SK-N-SH (cell line): Measurements from ENCODE around the gene KLHL2. TPM values are rescaled to one million over a fixed set of nuclear protein-coding genes. Genes with fewer than 3 reads are reported as not detected.

Experiments used
- CTCF ChIA-PET: fragments of 300-600, 350-600 bp; formaldehyde crosslinking; extraction: SDS; loops from one replicate; lab custom pipeline; 2021; lab: Yijun Ruan, JAX
- POLR2A ChIA-PET: fragments of 350-600 bp; sonication (Branson Sonifier 250); formaldehyde crosslinking; extraction: SDS; loops from one replicate; lab custom pipeline; 2020; ENCODE audit warnings: antibody characterized with exemption, inconsistent platforms; lab: Yijun Ruan, JAX
- DNase-seq: peaks from one replicate; pipeline ENCODE4 v3.0.0; 2012
- H2AFZ ChIP-seq: fragments of 200-600 bp; sonication (generic); 2 replicates; pipeline ENCODE4 v1.8.1; 2016; ENCODE audit warnings: antibody characterized with exemption, mild to moderate bottlenecking, low read depth
- H3F3A ChIP-seq: fragments of 200-600 bp; sonication (generic); replicated peaks from 2 replicates; pipeline ENCODE3; 2016; ENCODE audit warnings: antibody characterized with exemption, mild to moderate bottlenecking; ENCODE audit not compliant: insufficient read depth
- H3K27ac ChIP-seq, 2 experiments: fragments of 200-500 bp in 1 of 2; fragments of 200-600 bp in 1 of 2; sonication (Bioruptor generic) in 1 of 2; sonication (generic), shearing (Covaris generic) in 1 of 2; 2 replicates each; pipeline versions ENCODE4 v1.5.1 to v1.6.1; 2014 to 2016; ENCODE audit warnings: low read depth in 2 of 2, inconsistent platforms in 1 of 2, low read length in 1 of 2, mild to moderate bottlenecking in 1 of 2, mixed read lengths in 1 of 2
- H3K27me3 ChIP-seq: fragments of 200-600 bp; sonication (generic), shearing (Covaris generic); 2 replicates; pipeline ENCODE4 v1.6.1; 2016; ENCODE audit warnings: mixed run types; ENCODE audit not compliant: insufficient read depth
- H3K36me3 ChIP-seq, 2 experiments: fragments of 200-500 bp in 1 of 2; fragments of 200-600 bp in 1 of 2; sonication (Bioruptor generic) in 1 of 2; sonication (generic) in 1 of 2; replicated peaks in 1 of 2; 2 replicates each; pipeline versions ENCODE3 to v1.5.1; 2014 to 2016; ENCODE audit warnings: low read length in 1 of 2, mild to moderate bottlenecking in 1 of 2; ENCODE audit not compliant: insufficient read depth in 2 of 2, control insufficient read depth in 1 of 2
- H3K4me1 ChIP-seq, 2 experiments: fragments of 200-500 bp in 1 of 2; fragments of 200-600 bp in 1 of 2; sonication (Bioruptor generic) in 1 of 2; sonication (generic), shearing (Covaris generic) in 1 of 2; 2 replicates each; pipeline versions ENCODE4 v1.5.1 to v1.6.1; 2014 to 2016; ENCODE audit warnings: low read depth in 1 of 2, low read length in 1 of 2, mixed run types in 1 of 2; ENCODE audit not compliant: insufficient read depth in 2 of 2, control insufficient read depth in 1 of 2
- H3K4me2 ChIP-seq: fragments of 200-600 bp; sonication (generic), shearing (Covaris generic); 2 replicates; pipeline ENCODE4 v1.6.1; 2017; ENCODE audit warnings: mixed run types
- H3K4me3 ChIP-seq, 2 experiments: fragments of 200-500 bp in 1 of 2; fragments of 200-600 bp in 1 of 2; sonication (Bioruptor generic) in 1 of 2; sonication (generic), shearing (Covaris generic) in 1 of 2; 2 replicates each; pipeline versions ENCODE4 v1.5.1 to v1.8.1; 2014 to 2016; ENCODE audit warnings: low read depth in 2 of 2, inconsistent platforms in 1 of 2, low read length in 1 of 2, mild to moderate bottlenecking in 1 of 2, mixed read lengths in 1 of 2, moderate library complexity in 1 of 2
- H3K79me2 ChIP-seq: fragments of 200-600 bp; sonication (generic); 2 replicates; pipeline ENCODE4 v1.8.1; 2017; ENCODE audit warnings: mild to moderate bottlenecking; ENCODE audit not compliant: insufficient read depth
- H3K9ac ChIP-seq: fragments of 200-600 bp; sonication (generic); 2 replicates; pipeline ENCODE4 v1.6.1; 2017; ENCODE audit warnings: mixed run types
- H3K9me2 ChIP-seq: fragments of 200-600 bp; sonication (generic); 2 replicates; pipeline ENCODE4 v1.6.1; 2017; ENCODE audit warnings: mixed run types
- H3K9me3 ChIP-seq: fragments of 200-600 bp; sonication (generic); 2 replicates; pipeline ENCODE4 v1.6.1; 2017; ENCODE audit warnings: mixed run types, mild to moderate bottlenecking, moderate library complexity
- H4K20me1 ChIP-seq: fragments of 200-600 bp; sonication (generic); 2 replicates; pipeline ENCODE4 v1.6.1; 2017; ENCODE audit warnings: mild to moderate bottlenecking, mixed run types; ENCODE audit not compliant: insufficient read depth
- CHD2 ChIP-seq: fragments of 150-350 bp; IDR thresholded peaks from 2 replicates; pipeline ENCODE4 v1.6.1; 2018; ENCODE audit warnings: low read length; ENCODE audit not compliant: partially characterized antibody
- EP300 ChIP-seq, 2 experiments: IDR thresholded peaks; 2 replicates each; pipeline versions ENCODE4 v1.4.0 to v1.6.1; 2012; ENCODE audit warnings: borderline replicate concordance in 1 of 2, low read depth in 1 of 2, low read length in 1 of 2
- EZH2phosphoT487 ChIP-seq: fragments of 200-600 bp; sonication (generic); IDR thresholded peaks from 2 replicates; pipeline ENCODE4 v1.6.1; 2017; ENCODE audit warnings: low read depth, mixed run types, mild to moderate bottlenecking, antibody characterized with exemption, moderate library complexity, borderline replicate concordance
- FOXM1 ChIP-seq: IDR thresholded peaks from 2 replicates; pipeline ENCODE4 v1.4.0; 2012; ENCODE audit warnings: low read depth, mild to moderate bottlenecking
- GATA2 ChIP-seq: sonication (generic); formaldehyde crosslinking; IDR thresholded peaks from 2 replicates; pipeline ENCODE4 v1.5.0; 2020; ENCODE audit warnings: mild to moderate bottlenecking, missing genetic modification reagents
- IRF3 ChIP-seq: fragments of 150-350 bp; IDR thresholded peaks from 2 replicates; pipeline ENCODE4 v1.6.1; 2016; ENCODE audit warnings: mild to moderate bottlenecking, low read depth, low read length
- JUND ChIP-seq: IDR thresholded peaks from 2 replicates; pipeline ENCODE4 v1.4.0; 2012
- MAX ChIP-seq: IDR thresholded peaks from 2 replicates; pipeline ENCODE4 v1.4.0; 2012; ENCODE audit warnings: low read depth
- NFIC ChIP-seq: IDR thresholded peaks from 2 replicates; pipeline ENCODE4 v1.4.0; 2012; ENCODE audit warnings: borderline replicate concordance
- NRF1 ChIP-seq: IDR thresholded peaks from 2 replicates; pipeline ENCODE4 v1.6.1; 2012; ENCODE audit warnings: low read depth, mild to moderate bottlenecking, low read length
- POLR2AphosphoS5 ChIP-seq: IDR thresholded peaks from 2 replicates; pipeline ENCODE4 v1.6.1; 2012; ENCODE audit warnings: low read depth, low read length
- RCOR1 ChIP-seq: fragments of 150-350 bp; IDR thresholded peaks from 2 replicates; pipeline ENCODE4 v1.6.1; 2017; ENCODE audit warnings: antibody characterized with exemption, low read length
- REST ChIP-seq: IDR thresholded peaks from 2 replicates; pipeline ENCODE4 v1.6.1; 2012; ENCODE audit warnings: mild to moderate bottlenecking, low read depth, low read length, moderate library complexity
- RXRA ChIP-seq: IDR thresholded peaks from 2 replicates; pipeline ENCODE4 v1.4.0; 2012; ENCODE audit warnings: low read depth, mild to moderate bottlenecking, borderline replicate concordance
- SMC3 ChIP-seq: IDR thresholded peaks from 2 replicates; pipeline ENCODE4 v1.6.1; 2012; ENCODE audit warnings: low read depth, low read length, improper control_type of control experiment
- TAF1 ChIP-seq: IDR thresholded peaks from 2 replicates; pipeline ENCODE4 v1.6.1; 2012; ENCODE audit warnings: low read depth, mild to moderate bottlenecking, low read length, moderate library complexity, borderline replicate concordance
- TCF12 ChIP-seq: IDR thresholded peaks from 2 replicates; pipeline ENCODE4 v1.4.0; 2012
- USF2 ChIP-seq: fragments of 150-350 bp; IDR thresholded peaks from 2 replicates; pipeline ENCODE4 v1.6.1; 2017; ENCODE audit warnings: antibody characterized with exemption, low read length, low read depth, borderline replicate concordance
- YY1 ChIP-seq: IDR thresholded peaks from 2 replicates; pipeline ENCODE4 v1.4.0; 2012; ENCODE audit warnings: low read depth, mild to moderate bottlenecking
- WGBS: methylation state at CpG from one replicate; pipeline ENCODE4 v1.1.6; 2017; ENCODE audit warnings: low lambda C conversion rate; 5-methylcytosine and 5-hydroxymethylcytosine counted together
- polyA plus RNA-seq, 3 experiments: library from polyadenylated mRNA; depleted of rRNA; stranded (reverse); fragments of >200 nt; gene quantifications; 2 replicates each; pipeline ENCODE4 v1.2.3, GENCODE V29; 2012
- TF ChIP-seq, protein P1 (sequence below): fragments of 200-600 bp; sonication (generic); IDR thresholded peaks from 2 replicates; pipeline ENCODE4 v1.6.1; 2017; ENCODE audit warnings: antibody characterized with exemption, mild to moderate bottlenecking, moderate library complexity
- TF ChIP-seq, protein P2 (sequence below): IDR thresholded peaks from 2 replicates; pipeline ENCODE4 v1.4.0; 2012; ENCODE audit warnings: low read depth, borderline replicate concordance

KLHL2 gene
- polyA plus RNA-seq, 1 of the 3 experiments (the other 2 are of a cell fraction): 25.0 TPM

DNA sequence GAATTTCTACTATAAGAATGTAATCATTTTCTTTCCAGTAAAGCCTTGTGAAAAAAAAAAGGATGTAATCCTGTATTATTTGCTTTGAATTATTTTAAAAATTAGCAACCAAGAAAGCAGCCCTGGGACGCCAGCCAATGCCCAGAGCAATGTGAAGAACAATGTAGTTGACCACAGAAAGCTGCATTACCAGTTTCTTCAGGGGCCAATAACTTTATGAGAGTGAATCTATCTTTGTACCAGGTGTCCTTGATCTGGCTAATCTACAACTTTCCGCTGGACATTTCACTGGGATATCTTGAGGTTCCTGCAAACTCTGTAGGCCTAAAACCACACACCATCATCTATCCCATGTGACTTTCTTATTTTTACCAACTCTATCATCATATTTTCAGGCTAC, 7.6 kb upstream of the KLHL2 start (continued):
- TF ChIP-seq IRF3: no peak
- no peak for TF ChIP-seq USF2
- TF ChIP-seq RCOR1: no peak
- TF ChIP-seq YY1: no peak
- no peak for TF ChIP-seq JUND
- no peak for TF ChIP-seq EZH2phosphoT487
- TF ChIP-seq REST: no peak
- TF ChIP-seq TCF12: no peak; the same call in 1 of the 2 replicates
- no peak for TF ChIP-seq GATA2
- TF ChIP-seq, protein P1, sequence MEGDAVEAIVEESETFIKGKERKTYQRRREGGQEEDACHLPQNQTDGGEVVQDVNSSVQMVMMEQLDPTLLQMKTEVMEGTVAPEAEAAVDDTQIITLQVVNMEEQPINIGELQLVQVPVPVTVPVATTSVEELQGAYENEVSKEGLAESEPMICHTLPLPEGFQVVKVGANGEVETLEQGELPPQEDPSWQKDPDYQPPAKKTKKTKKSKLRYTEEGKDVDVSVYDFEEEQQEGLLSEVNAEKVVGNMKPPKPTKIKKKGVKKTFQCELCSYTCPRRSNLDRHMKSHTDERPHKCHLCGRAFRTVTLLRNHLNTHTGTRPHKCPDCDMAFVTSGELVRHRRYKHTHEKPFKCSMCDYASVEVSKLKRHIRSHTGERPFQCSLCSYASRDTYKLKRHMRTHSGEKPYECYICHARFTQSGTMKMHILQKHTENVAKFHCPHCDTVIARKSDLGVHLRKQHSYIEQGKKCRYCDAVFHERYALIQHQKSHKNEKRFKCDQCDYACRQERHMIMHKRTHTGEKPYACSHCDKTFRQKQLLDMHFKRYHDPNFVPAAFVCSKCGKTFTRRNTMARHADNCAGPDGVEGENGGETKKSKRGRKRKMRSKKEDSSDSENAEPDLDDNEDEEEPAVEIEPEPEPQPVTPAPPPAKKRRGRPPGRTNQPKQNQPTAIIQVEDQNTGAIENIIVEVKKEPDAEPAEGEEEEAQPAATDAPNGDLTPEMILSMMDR: no peak
- TF ChIP-seq SMC3: no peak
- TF ChIP-seq TAF1: no peak
- no peak for TF ChIP-seq CHD2
- 0 out of 2 replicates have a peak, but pooled peaks have one; percentile 39 for TF ChIP-seq FOXM1

GRCh38 chr4:165201806-165202205, 5.6 kb upstream of the KLHL2 start:
- CTCF ChIA-PET: no interaction called here
- TF ChIP-seq MAX (no peak), RXRA (peak; percentile 47; the same call in 1 of the 2 replicates), NRF1 (no peak), POLR2AphosphoS5 (peak; percentile 75; the same call in 1 of the 2 replicates), EZH2phosphoT487 (no peak), RCOR1 (no peak), NFIC (peak; percentile 72; the same call in 1 of the 2 replicates), IRF3 (no peak), EP300 (IDR thresholded peaks at IDR 0.05; ENCODE audit: borderline replicate concordance in 1 of 2, low read depth in 1 of 2, low read length in 1 of 2) (peak; percentile 38 to 70; a peak in 1 of 4 replicates), SMC3 (no peak)
- TF ChIP-seq, protein P2, sequence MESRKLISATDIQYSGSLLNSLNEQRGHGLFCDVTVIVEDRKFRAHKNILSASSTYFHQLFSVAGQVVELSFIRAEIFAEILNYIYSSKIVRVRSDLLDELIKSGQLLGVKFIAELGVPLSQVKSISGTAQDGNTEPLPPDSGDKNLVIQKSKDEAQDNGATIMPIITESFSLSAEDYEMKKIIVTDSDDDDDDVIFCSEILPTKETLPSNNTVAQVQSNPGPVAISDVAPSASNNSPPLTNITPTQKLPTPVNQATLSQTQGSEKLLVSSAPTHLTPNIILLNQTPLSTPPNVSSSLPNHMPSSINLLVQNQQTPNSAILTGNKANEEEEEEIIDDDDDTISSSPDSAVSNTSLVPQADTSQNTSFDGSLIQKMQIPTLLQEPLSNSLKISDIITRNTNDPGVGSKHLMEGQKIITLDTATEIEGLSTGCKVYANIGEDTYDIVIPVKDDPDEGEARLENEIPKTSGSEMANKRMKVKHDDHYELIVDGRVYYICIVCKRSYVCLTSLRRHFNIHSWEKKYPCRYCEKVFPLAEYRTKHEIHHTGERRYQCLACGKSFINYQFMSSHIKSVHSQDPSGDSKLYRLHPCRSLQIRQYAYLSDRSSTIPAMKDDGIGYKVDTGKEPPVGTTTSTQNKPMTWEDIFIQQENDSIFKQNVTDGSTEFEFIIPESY: 0 out of 2 replicates have a peak, but pooled peaks have one; percentile 17

More at GRCh38 chr4:165201806-165202205, 5.6 kb upstream of the KLHL2 start:
- Histone ChIP-seq H3K9ac (no peak overlapping the region), H3K27me3 (no peaks in the 10 kb centered on the region), H3K27ac (peak overlapping the region; percentile 54 to 84; a peak in 3 of 4 replicates), H3K4me1 (peaks cover 8 to 12% of the 10 kb centered on the region in 2 experiments; a peak in 3 of 4 replicates), H3K36me3 (no peaks in the 10 kb centered on the region), H3K9me3 (no peaks in the 10 kb centered on the region), H2AFZ (no peak overlapping the region), H3K4me2 (no peak overlapping the region), H3F3A (peaks cover 14% of the 10 kb centered on the region), H3K9me2 (no peaks in the 10 kb centered on the region), H4K20me1 (no peaks in the 10 kb centered on the region), H3K79me2 (no peaks in the 10 kb centered on the region), H3K4me3 (no peak overlapping the region)
- no peak for DNase-seq
- POLR2A ChIA-PET: no interaction called here
- 25% methylated on average over 1 of the region's 1 CpG for WGBS
